OCI-LY7 (cell line): ENCODE results near the gene TLE4. TPM values are rescaled to one million over a fixed set of nuclear protein-coding genes. Genes with fewer than 3 reads are reported as not detected.

Experiments
- BruUV-seq: library from RNA; stranded (reverse); fragments of 400-500 nt; replicated peaks from 2 replicates; lab custom pipeline; 2021; lab: Mats Ljungman, UMichigan
- CTCF ChIA-PET: fragments of 300-600 bp; sonication (Branson Sonifier 250); formaldehyde crosslinking; loops from one replicate; lab custom pipeline; 2022; ENCODE audit warnings: antibody characterized with exemption; ENCODE audit not compliant: unreplicated experiment; lab: Charles Lee
- POLR2A ChIA-PET: fragments of 300-600 bp; sonication (Branson Sonifier 250); formaldehyde crosslinking; loops from one replicate; lab custom pipeline; 2022; ENCODE audit warnings: antibody characterized with exemption; lab: Charles Lee
- DNase-seq: peaks from one replicate; pipeline ENCODE4 v3.0.0-alpha.2; 2015; ENCODE audit warnings: low spot score
- H2AFZ ChIP-seq: fragments of 200-600 bp; sonication (generic), shearing (Covaris generic); 2 replicates; pipeline ENCODE4 v1.6.1; 2014; ENCODE audit warnings: mild to moderate bottlenecking, antibody characterized with exemption, low read length, moderate library complexity
- H3K27ac ChIP-seq: fragments of 200-600 bp; sonication (generic); 2 replicates; pipeline ENCODE4 v1.5.1; 2014; ENCODE audit warnings: mixed run types, low read depth, mild to moderate bottlenecking, moderate library complexity, low read length, inconsistent platforms; ENCODE audit not compliant: poor library complexity, severe bottlenecking
- H3K36me3 ChIP-seq: fragments of 200-600 bp; sonication (generic); 2 replicates; pipeline ENCODE4 v1.6.1; 2014; ENCODE audit warnings: mild to moderate bottlenecking, antibody characterized with exemption, low read length, moderate library complexity, mixed read lengths; ENCODE audit not compliant: insufficient read depth
- H3K4me1 ChIP-seq: fragments of 200-600 bp; sonication (generic); 2 replicates; pipeline ENCODE4 v1.5.1; 2014; ENCODE audit warnings: mild to moderate bottlenecking, low read length; ENCODE audit not compliant: insufficient read depth, poor library complexity, severe bottlenecking
- H3K4me2 ChIP-seq: fragments of 200-600 bp; sonication (generic); 2 replicates; pipeline ENCODE4 v1.6.1; 2014; ENCODE audit warnings: mild to moderate bottlenecking, low read length
- H3K4me3 ChIP-seq: fragments of 200-600 bp; sonication (generic); 2 replicates; pipeline ENCODE4 v1.5.1; 2014; ENCODE audit warnings: mild to moderate bottlenecking, low read depth, low read length; ENCODE audit not compliant: poor library complexity, severe bottlenecking
- H3K79me2 ChIP-seq: fragments of 200-600 bp; sonication (generic); 2 replicates; pipeline ENCODE4 v1.6.1; 2016; ENCODE audit warnings: low read depth, mild to moderate bottlenecking, low read length, moderate library complexity, mixed read lengths; ENCODE audit not compliant: insufficient read depth
- H3K9me2 ChIP-seq: fragments of 200-600 bp; sonication (generic); 2 replicates; pipeline ENCODE4 v1.6.1; 2016; ENCODE audit warnings: mild to moderate bottlenecking, low read length, mixed read lengths; ENCODE audit not compliant: insufficient read depth
- H3K9me3 ChIP-seq: fragments of 200-600 bp; sonication (generic); 2 replicates; pipeline ENCODE4 v1.6.1; 2014; ENCODE audit warnings: mild to moderate bottlenecking, mixed run types, low read length, mixed read lengths
- H4K20me1 ChIP-seq: fragments of 200-600 bp; sonication (generic); 2 replicates; pipeline ENCODE4 v1.6.1; 2014; ENCODE audit warnings: mild to moderate bottlenecking, antibody characterized with exemption, low read length, moderate library complexity, mixed read lengths; ENCODE audit not compliant: insufficient read depth
- CTCF ChIP-seq: fragments of 200-600 bp; sonication (generic); conservative IDR thresholded peaks from 2 replicates; pipeline ENCODE4 v1.5.1; 2014; ENCODE audit warnings: mild to moderate bottlenecking, antibody characterized with exemption, low read length, moderate library complexity, mixed read lengths
- EZH2phosphoT487 ChIP-seq: fragments of 200-600 bp; sonication (generic); IDR thresholded peaks from 2 replicates; pipeline ENCODE4 v1.6.1; 2018; ENCODE audit warnings: low read depth, borderline replicate concordance, mild to moderate bottlenecking, mixed run types, antibody characterized with exemption, low read length, moderate library complexity, mixed read lengths
- intact Hi-C: fragments of 100-400 bp; cut with micrococcal nuclease; formaldehyde crosslinking; loops from one replicate; pipeline ENCODE4 v1.10.0; 2022; ENCODE audit not compliant: unreplicated experiment
- total RNA-seq, 2 experiments: library from RNA; depleted of rRNA in 1 of 2; stranded (reverse); fragments of >200 nt in 1 of 2; shearing (Covaris generic) in 1 of 2; gene quantifications; 2 replicates each; pipeline ENCODE4 v1.2.3, GENCODE V29; 2014 to 2022

TLE4 gene
- total RNA-seq, 2 experiments from 2014 or later: 36.7 to 41.7 TPM

- H3K4me3 ChIP-seq: no peak overlapping the region
- POLR2A ChIA-PET: interaction anchor here (0.6 to 1.3 kb wide), 3 partner anchors 11 to 94 kb away, joined by 3 to 4 read pairs (median 3); no protein-coding TSS in a partner anchor
- TF ChIP-seq CTCF (no peak), EZH2phosphoT487 (no peak)
- no TSS peak for BruUV-seq
- no peaks in the 10 kb centered on the region for H3K4me1 ChIP-seq
- no peak overlapping the region for H2AFZ ChIP-seq
- H3K4me2 ChIP-seq: no peak overlapping the region
- H3K36me3 ChIP-seq: peaks cover 35% of the 10 kb centered on the region
- H3K9me3 ChIP-seq: no peaks in the 10 kb centered on the region
- no peaks in the 10 kb centered on the region for H4K20me1 ChIP-seq
- no peak overlapping the region for H3K27ac ChIP-seq
- H3K9me2 ChIP-seq: no peaks in the 10 kb centered on the region
- intact Hi-C loops: no loop called here
- H3K79me2 ChIP-seq: no peaks in the 10 kb centered on the region
- DNase-seq: no peak
- CTCF ChIA-PET: no interaction called here
These were observed 12.3 kb downstream of the TLE4 start for GRCh38 chr9:79583952-79584654.

DNA sequence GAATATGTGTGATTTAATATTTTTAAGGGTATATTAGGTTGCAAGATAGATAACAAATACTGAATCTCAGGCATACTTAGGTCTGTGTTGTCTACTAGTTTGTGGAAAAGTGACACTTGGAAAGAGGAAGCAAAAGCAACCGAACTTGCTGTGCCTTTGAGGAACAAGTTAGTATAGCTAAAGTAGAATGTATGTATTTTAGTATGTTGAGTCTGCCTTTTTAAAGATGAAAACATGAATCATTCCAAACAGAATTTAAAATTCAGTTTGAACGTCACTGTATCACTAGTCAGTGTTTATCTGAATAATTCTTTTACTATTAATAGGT is 12.9 kb downstream of the TLE4 start:
- H2AFZ ChIP-seq: no peak overlapping the region
- no peaks in the 10 kb centered on the region for H3K79me2 ChIP-seq
- ChIA-PET POLR2A (interaction anchor here (0.6 kb wide), 1 partner anchor 94 kb away, joined by 3 read pairs; no protein-coding TSS in a partner anchor), CTCF (no interaction called here)
- no peaks in the 10 kb centered on the region for H3K4me1 ChIP-seq
- TF ChIP-seq CTCF (no peak), EZH2phosphoT487 (no peak)
- no peaks in the 10 kb centered on the region for H4K20me1 ChIP-seq
- H3K4me3 ChIP-seq: no peak overlapping the region
- intact Hi-C loops: no loop called here
- BruUV-seq: no TSS peak
- DNase-seq: no peak
- H3K9me2 ChIP-seq: no peaks in the 10 kb centered on the region
- H3K36me3 ChIP-seq: peaks cover 32% of the 10 kb centered on the region
- no peaks in the 10 kb centered on the region for H3K9me3 ChIP-seq
- no peak overlapping the region for H3K4me2 ChIP-seq
- no peak overlapping the region for H3K27ac ChIP-seq
